Stimulated activated naive CD8-positive, alpha-beta T cell treated with anti-CD3 and anti-CD28 coated beads, Interleukin-15, amount 100 ng/mL, for 72 hours (primary cell): ENCODE results near the gene LRRIQ4.

Source experiments
- ATAC-seq: fragments of 150-1000 bp; cut with Tn5 transposase; 2 replicates; pipeline ENCODE4 v1.10.0; 2021; ENCODE audit warnings: mild to moderate bottlenecking, moderate library complexity
- DNase-seq, 2 donors: peaks; one replicate each; pipeline ENCODE4 v3.0.0; 2021 to 2022
- H3K27ac Mint-ChIP-seq, 2 donors: one replicate each; pipeline ENCODE4 v1.8.0; 2022; ENCODE audit warnings: mild to moderate bottlenecking in 2 of 2, mixed read lengths in 2 of 2, moderate library complexity in 2 of 2
- H3K27me3 Mint-ChIP-seq: one replicate; pipeline ENCODE4 v1.8.0; 2022; ENCODE audit warnings: mixed read lengths
- H3K4me1 Mint-ChIP-seq: one replicate; pipeline ENCODE4 v1.8.0; 2022; ENCODE audit warnings: mild to moderate bottlenecking, mixed read lengths
- H3K4me3 Mint-ChIP-seq, 2 donors: one replicate each; pipeline ENCODE4 v1.8.0; 2022; ENCODE audit warnings: mild to moderate bottlenecking in 2 of 2, mixed read lengths in 2 of 2, moderate library complexity in 1 of 2
- H3K9me3 Mint-ChIP-seq, 2 donors: one replicate each; pipeline ENCODE4 v1.8.0; 2022; ENCODE audit warnings: mixed read lengths in 2 of 2

LRRIQ4 gene

GRCh38 chr3:169812332-169813235 lies at the start of gene LRRIQ4, which contains the start of gene LRRC34:
Gene LRRIQ4 (plus strand): TSS chr3:169812870. CDS start chr3:169821922, 9,052 bp downstream.
Gene LRRC34 (minus strand): TSS chr3:169812904. CDS start chr3:169812548, 356 bp downstream.
- peak; percentile 65 to 77 for DNase-seq
- Mint-ChIP-seq H3K9me3 (peaks cover 13 to 15% of the 10 kb centered on the region in 2 donors), H3K4me1 (peaks cover 35% of the 10 kb centered on the region), H3K27me3 (peaks cover 10% of the 10 kb centered on the region), H3K27ac (peak within 1 kb of the TSS; percentile 71 to 89), H3K4me3 (peak within 1 kb of the TSS; percentile 89)
- peak; percentile 78 for ATAC-seq

GRCh38 chr3:169764312-169764881 lies 48.3 kb upstream of the LRRIQ4 start:
- Mint-ChIP-seq H3K27me3 (no peaks in the 10 kb centered on the region), H3K4me3 (peak overlapping the region; percentile 91 to 92), H3K9me3 (no peaks in the 10 kb centered on the region), H3K27ac (peak overlapping the region; percentile 97 to 98), H3K4me1 (peaks cover 24% of the 10 kb centered on the region)
- peak; percentile 47 for ATAC-seq
- DNase-seq: peak in 1 of 2 donors; percentile 71

GRCh38 chr3:169764882-169765612 lies 47.6 kb upstream of the LRRIQ4 start, which contains the start of gene TERC:
Gene TERC (minus strand): TSS chr3:169765060.
- Mint-ChIP-seq H3K4me3 (peak within 1 kb of the TSS; percentile 91 to 92), H3K9me3 (no peaks in the 10 kb centered on the region), H3K27me3 (no peaks in the 10 kb centered on the region), H3K4me1 (peaks cover 19% of the 10 kb centered on the region), H3K27ac (peak within 1 kb of the TSS; percentile 97 to 98)
- peak; percentile 90 for ATAC-seq
- DNase-seq: peak; percentile 92 to 96

GRCh38 chr3:169769287-169770181 lies 43.1 kb upstream of the LRRIQ4 start, which contains the start of gene ACTRT3:
Gene ACTRT3 (minus strand): TSS chr3:169769561. CDS start chr3:169769520, 41 bp downstream.
- DNase-seq (peak; percentile 75 to 76), ATAC-seq (peak; percentile 37)
- no peaks in the 10 kb centered on the region for H3K9me3 Mint-ChIP-seq
- H3K4me1 Mint-ChIP-seq: peaks cover 33% of the 10 kb centered on the region
- H3K27me3 Mint-ChIP-seq: no peaks in the 10 kb centered on the region
- H3K4me3 Mint-ChIP-seq: peak within 1 kb of the TSS; percentile 83 to 88
- H3K27ac Mint-ChIP-seq: peak within 1 kb of the TSS; percentile 52 to 82

DNA sequence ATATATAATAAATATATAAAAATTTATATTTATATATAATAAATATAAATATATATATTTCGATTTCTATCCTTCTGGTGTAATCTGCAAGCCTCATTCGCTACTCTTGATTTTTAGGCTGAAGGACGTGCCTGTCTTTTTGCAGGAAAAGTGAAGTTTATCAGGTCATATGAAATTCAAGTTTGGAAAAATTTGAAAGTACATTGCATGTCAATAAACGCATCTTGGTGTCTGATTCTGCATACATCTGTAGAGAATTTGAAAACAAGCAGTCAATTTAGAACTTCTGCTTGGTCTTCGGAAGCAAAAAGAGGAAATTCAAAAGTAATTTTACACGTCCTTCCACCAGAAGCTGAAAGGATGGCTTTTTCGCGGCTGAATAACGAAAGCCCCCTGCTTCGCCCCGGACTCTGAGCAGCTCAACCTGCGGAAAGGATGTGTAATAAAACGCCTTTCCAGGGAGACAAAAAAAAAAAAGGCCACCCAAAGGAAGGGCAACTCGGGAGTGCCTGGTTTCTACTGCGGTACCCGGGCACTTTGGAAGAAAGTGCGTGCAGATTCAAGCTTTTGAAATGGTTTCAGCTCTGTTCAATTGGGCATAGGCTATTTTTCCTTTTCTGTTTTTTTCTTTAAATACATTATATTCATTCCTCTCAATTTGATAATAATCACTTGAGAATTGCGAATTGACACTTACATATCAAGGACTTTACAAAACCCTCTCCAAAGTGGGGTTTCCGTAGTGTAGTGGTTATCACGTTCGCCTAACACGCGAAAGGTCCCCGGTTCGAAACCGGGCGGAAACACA lies 41.0 kb upstream of the LRRIQ4 start:
- no peak for ATAC-seq

GRCh38 chr3:169772305-169772896 lies 40.3 kb upstream of the LRRIQ4 start:
- H3K4me1 Mint-ChIP-seq: peaks cover 51% of the 10 kb centered on the region
- no peaks in the 10 kb centered on the region for H3K27me3 Mint-ChIP-seq

More for the DNA sequence above, 41.0 kb upstream of the LRRIQ4 start:
- Mint-ChIP-seq H3K4me3 (peak overlapping the region; percentile 100), H3K27me3 (no peaks in the 10 kb centered on the region), H3K27ac (peak overlapping the region; percentile 99 to 100), H3K4me1 (peaks cover 44% of the 10 kb centered on the region), H3K9me3 (no peaks in the 10 kb centered on the region)
- peak; percentile 69 to 75 for DNase-seq

GRCh38 chr3:169772897-169773816 lies 39.5 kb upstream of the LRRIQ4 start, which contains the start of gene MYNN:
Gene MYNN (plus strand): TSS chr3:169773396. CDS start chr3:169774296, 900 bp downstream.
- DNase-seq: peak; percentile 91
- Mint-ChIP-seq H3K4me1 (peaks cover 57% of the 10 kb centered on the region), H3K27me3 (no peaks in the 10 kb centered on the region), H3K4me3 (peak within 1 kb of the TSS; percentile 100), H3K9me3 (no peaks in the 10 kb centered on the region), H3K27ac (peak within 1 kb of the TSS; percentile 99 to 100)
- peak; percentile 87 for ATAC-seq

More at GRCh38 chr3:169772305-169772896, 40.3 kb upstream of the LRRIQ4 start:
- Mint-ChIP-seq H3K4me3 (peak overlapping the region; percentile 100), H3K9me3 (no peaks in the 10 kb centered on the region), H3K27ac (peak overlapping the region; percentile 99 to 100)
- ATAC-seq (peak; percentile 40), DNase-seq (peak in 1 of 2 donors; percentile 18)

DNA sequence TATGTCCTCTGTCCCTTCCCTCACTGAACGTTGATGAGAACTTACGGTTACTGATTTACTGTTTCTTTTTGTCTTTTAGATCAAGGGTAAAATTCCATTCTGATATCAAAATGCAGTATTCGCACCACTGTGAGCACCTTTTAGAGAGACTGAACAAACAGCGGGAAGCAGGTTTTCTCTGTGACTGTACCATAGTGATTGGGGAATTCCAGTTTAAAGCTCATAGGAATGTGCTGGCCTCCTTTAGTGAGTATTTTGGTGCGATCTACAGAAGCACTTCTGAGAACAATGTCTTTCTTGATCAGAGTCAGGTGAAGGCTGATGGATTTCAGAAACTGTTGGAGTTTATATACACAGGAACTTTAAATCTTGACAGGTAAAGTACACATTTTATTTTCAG lies 38.5 kb upstream of the LRRIQ4 start:
- DNase-seq (no peak), ATAC-seq (no peak)
- Mint-ChIP-seq H3K4me3 (peak overlapping the region; percentile 100), H3K4me1 (peaks cover 64% of the 10 kb centered on the region), H3K27me3 (no peaks in the 10 kb centered on the region), H3K27ac (peak overlapping the region; percentile 74 to 100), H3K9me3 (no peaks in the 10 kb centered on the region)

- no peak overlapping the region for H3K4me3 Mint-ChIP-seq
- H3K9me3 Mint-ChIP-seq: no peaks in the 10 kb centered on the region
- no peak for DNase-seq
- no peaks in the 10 kb centered on the region for H3K27me3 Mint-ChIP-seq
- peaks cover 79% of the 10 kb centered on the region for H3K4me1 Mint-ChIP-seq
- ATAC-seq: no peak
- H3K27ac Mint-ChIP-seq: no peak overlapping the region
Measured at GRCh38 chr3:169777822-169778221, 34.8 kb upstream of the LRRIQ4 start.

- Mint-ChIP-seq H3K4me1 (peaks cover 54% of the 10 kb centered on the region), H3K9me3 (no peaks in the 10 kb centered on the region), H3K4me3 (peak overlapping the region in 1 of 2 donors; percentile 60), H3K27me3 (no peaks in the 10 kb centered on the region), H3K27ac (peak overlapping the region; percentile 4 to 87)
- ATAC-seq (peak; percentile 93), DNase-seq (no peak)
Measured at GRCh38 chr3:169780742-169781141, 31.9 kb upstream of the LRRIQ4 start.

DNA sequence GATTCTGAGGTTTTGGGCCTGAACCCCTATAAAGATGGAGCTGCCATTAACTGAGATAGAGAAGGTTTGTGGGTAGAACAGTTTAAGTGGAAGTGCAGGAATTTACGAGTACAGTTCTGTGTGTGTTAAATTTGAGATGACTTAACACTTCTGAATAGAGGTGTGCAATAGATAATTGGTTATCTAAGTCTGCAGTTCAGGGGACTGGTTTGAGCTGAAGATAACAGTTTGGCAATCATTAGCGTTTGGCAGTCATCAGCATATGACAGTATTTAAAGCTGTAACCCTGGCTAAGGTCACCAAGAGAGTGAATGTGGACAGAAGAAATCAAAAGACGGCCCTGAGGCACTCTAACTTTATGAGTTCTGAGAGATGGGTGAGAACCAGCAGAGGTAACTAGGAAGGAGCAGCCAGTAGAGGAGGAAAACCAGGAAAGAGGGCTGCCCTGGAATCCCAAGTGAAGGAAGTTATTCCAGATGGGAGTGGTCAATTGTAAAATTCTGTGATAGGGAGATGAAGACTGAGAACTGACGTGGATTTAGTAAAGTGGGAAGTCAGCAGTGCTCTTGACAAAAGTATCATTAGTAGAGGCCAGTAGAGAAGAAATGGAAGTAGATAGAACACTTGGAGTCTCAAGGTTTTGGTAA lies 31.3 kb upstream of the LRRIQ4 start:
- H3K4me3 Mint-ChIP-seq: no peak overlapping the region
- H3K27ac Mint-ChIP-seq: peak overlapping the region in 1 of 2 donors; percentile 41
- DNase-seq (no peak), ATAC-seq (no peak)
- no peaks in the 10 kb centered on the region for H3K9me3 Mint-ChIP-seq
- H3K4me1 Mint-ChIP-seq: peaks cover 49% of the 10 kb centered on the region
- H3K27me3 Mint-ChIP-seq: no peaks in the 10 kb centered on the region

- H3K27ac Mint-ChIP-seq: no peak overlapping the region
- no peaks in the 10 kb centered on the region for H3K27me3 Mint-ChIP-seq
- H3K4me1 Mint-ChIP-seq: no peaks in the 10 kb centered on the region
- no peak overlapping the region for H3K4me3 Mint-ChIP-seq
- DNase-seq (no peak), ATAC-seq (no peak)
- H3K9me3 Mint-ChIP-seq: no peaks in the 10 kb centered on the region
Measured at GRCh38 chr3:169787120-169787519, 25.6 kb upstream of the LRRIQ4 start.
